Trophoblast cell (in vitro differentiated cells and primary cell): ENCODE data around the gene STOML1.

Experiments
- DNase-seq, 2 donors: peaks; one replicate each; pipeline ENCODE4 v3.0.0-alpha.2; 2016
- H2AFZ ChIP-seq: 2 replicates; pipeline ENCODE4 v1.6.1; 2013; ENCODE audit warnings: low read length, moderate library complexity, mild to moderate bottlenecking; ENCODE audit not compliant: insufficient read depth, poor library complexity
- H2AK5ac ChIP-seq: 2 replicates; pipeline ENCODE4 v1.6.1; 2013; ENCODE audit warnings: mild to moderate bottlenecking, low read length
- H2BK120ac ChIP-seq: 2 replicates; pipeline ENCODE4 v1.6.1; 2013; ENCODE audit warnings: low read length, mild to moderate bottlenecking, moderate library complexity; ENCODE audit not compliant: insufficient read depth, poor library complexity
- H2BK12ac ChIP-seq: 2 replicates; pipeline ENCODE4 v1.6.1; 2013; ENCODE audit warnings: mild to moderate bottlenecking, low read length, moderate library complexity
- H2BK5ac ChIP-seq: 2 replicates; pipeline ENCODE4 v1.6.1; 2013; ENCODE audit warnings: low read length, low read depth, moderate library complexity, mild to moderate bottlenecking; ENCODE audit not compliant: poor library complexity
- H3K14ac ChIP-seq: 2 replicates; pipeline ENCODE4 v1.6.1; 2013; ENCODE audit warnings: mild to moderate bottlenecking, low read length
- H3K18ac ChIP-seq: 2 replicates; pipeline ENCODE4 v1.6.1; 2013; ENCODE audit warnings: mild to moderate bottlenecking, low read length
- H3K23ac ChIP-seq: 2 replicates; pipeline ENCODE4 v1.6.1; 2013; ENCODE audit warnings: low read length
- H3K27ac ChIP-seq: 2 replicates; pipeline ENCODE4 v1.5.1; 2013; ENCODE audit warnings: low read depth, mild to moderate bottlenecking, inconsistent platforms, low read length, moderate library complexity
- H3K27me3 ChIP-seq: 2 replicates; pipeline ENCODE4 v1.6.1; 2013; ENCODE audit warnings: inconsistent platforms, mild to moderate bottlenecking, low read length, moderate library complexity; ENCODE audit not compliant: insufficient read depth
- H3K36me3 ChIP-seq, 2 experiments: 1 replicate in 1 of 2; 2 replicates in 1 of 2; pipeline ENCODE4 v1.6.1; 2013; ENCODE audit warnings: low read length in 2 of 2, mild to moderate bottlenecking in 2 of 2, moderate library complexity in 1 of 2; ENCODE audit not compliant: insufficient read depth in 2 of 2, control insufficient read depth in 1 of 2
- H3K4ac ChIP-seq: 2 replicates; pipeline ENCODE4 v1.6.1; 2013; ENCODE audit warnings: low read depth, mild to moderate bottlenecking, low read length, moderate library complexity
- H3K4me1 ChIP-seq, 2 experiments: 1 replicate in 1 of 2; 2 replicates in 1 of 2; pipeline ENCODE4 v1.6.1; 2013; ENCODE audit warnings: low read length in 2 of 2, mild to moderate bottlenecking in 2 of 2, moderate library complexity in 1 of 2; ENCODE audit not compliant: insufficient read depth in 2 of 2, control insufficient read depth in 1 of 2
- H3K4me2 ChIP-seq: 2 replicates; pipeline ENCODE4 v1.6.1; 2013; ENCODE audit warnings: inconsistent platforms, mild to moderate bottlenecking, low read length, moderate library complexity
- H3K4me3 ChIP-seq: 2 replicates; pipeline ENCODE4 v1.5.1; 2013; ENCODE audit warnings: mild to moderate bottlenecking, low read depth, low read length, inconsistent platforms
- H3K79me1 ChIP-seq: one replicate; pipeline ENCODE4 v1.6.1; 2013; ENCODE audit warnings: low read length
- H3K79me2 ChIP-seq: 2 replicates; pipeline ENCODE4 v1.6.1; 2013; ENCODE audit warnings: low read length, mild to moderate bottlenecking; ENCODE audit not compliant: control insufficient read depth, insufficient read depth, poor library complexity
- H3K9ac ChIP-seq: 2 replicates; pipeline ENCODE4 v1.6.1; 2013; ENCODE audit warnings: mild to moderate bottlenecking, low read length
- H3K9me3 ChIP-seq: 2 replicates; pipeline ENCODE4 v1.6.1; 2013; ENCODE audit warnings: low read depth, mild to moderate bottlenecking, control low read depth, inconsistent platforms, low read length; ENCODE audit not compliant: insufficient read depth
- H4K12ac ChIP-seq: 2 replicates; pipeline ENCODE4 v1.6.1; 2013; ENCODE audit warnings: low read depth, mild to moderate bottlenecking, low read length, moderate library complexity
- H4K8ac ChIP-seq: 2 replicates; pipeline ENCODE4 v1.6.1; 2013; ENCODE audit warnings: low read depth, mild to moderate bottlenecking, low read length, moderate library complexity
- H4K91ac ChIP-seq: one replicate; pipeline ENCODE4 v1.6.1; 2013; ENCODE audit warnings: low read depth, mild to moderate bottlenecking, low read length, moderate library complexity
- WGBS: extraction: QIAGEN DNeasy Blood & Tissue Kit; methylation state at CpG from one replicate; pipeline ENCODE4 v1.1.7; 2013; ENCODE audit warnings: missing lambda C conversion rate; ENCODE audit not compliant: insufficient read length, insufficient coverage; ENCODE audit errors: extremely low coverage; 5-methylcytosine and 5-hydroxymethylcytosine counted together

STOML1 gene

DNA sequence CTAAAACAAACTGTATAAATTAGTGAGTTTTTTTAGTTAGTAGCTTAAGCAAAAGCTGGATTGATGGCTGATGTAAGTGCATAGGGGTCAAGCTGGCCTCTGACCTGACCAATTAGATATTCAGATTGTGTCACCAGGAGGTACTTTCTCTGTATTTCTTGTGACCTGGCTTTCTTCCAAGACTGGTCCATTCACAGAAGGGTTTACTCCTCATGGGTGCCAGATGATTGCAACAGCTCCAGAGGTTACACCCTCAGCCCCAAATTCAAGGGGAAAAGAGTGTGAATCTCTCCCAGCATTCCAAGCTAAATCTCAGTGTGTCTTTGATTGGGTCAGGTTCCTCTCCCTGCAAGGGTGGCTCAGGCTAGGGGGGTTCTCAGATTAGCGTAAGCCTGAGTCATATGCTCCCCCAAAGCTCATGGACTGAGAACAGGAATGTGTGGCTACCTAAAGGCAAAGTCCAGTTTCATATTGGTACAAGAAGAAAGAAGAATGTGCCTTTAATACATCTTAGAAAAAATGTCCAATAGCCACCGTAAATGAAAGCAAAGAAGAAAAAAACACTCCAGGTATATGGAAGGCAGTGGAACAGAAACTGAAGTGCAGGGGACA, 18.9 kb upstream of the STOML1 start:
- Histone ChIP-seq H3K14ac (no peak overlapping the region), H3K79me2 (peaks cover 2% of the 10 kb centered on the region), H4K12ac (no peak overlapping the region), H3K4me1 (peaks cover 2 to 4% of the 10 kb centered on the region in 2 experiments), H3K4me2 (no peak overlapping the region), H3K27ac (no peak overlapping the region), H2AK5ac (no peak overlapping the region), H3K4me3 (no peak overlapping the region), H2BK120ac (no peak overlapping the region), H3K79me1 (no peaks in the 10 kb centered on the region), H3K18ac (no peak overlapping the region), H3K9ac (no peak overlapping the region), H3K36me3 (peaks cover 2 to 5% of the 10 kb centered on the region in 2 experiments), H3K23ac (no peak overlapping the region), H3K27me3 (no peaks in the 10 kb centered on the region), H4K8ac (no peak overlapping the region), H2AFZ (no peak overlapping the region), H4K91ac (no peak overlapping the region), H3K9me3 (no peaks in the 10 kb centered on the region), H3K4ac (no peak overlapping the region), H2BK12ac (no peak overlapping the region), H2BK5ac (no peak overlapping the region)
- DNase-seq = no peak
- no CpG with 5 or more reads among the region's 2 CpGs for WGBS

DNA sequence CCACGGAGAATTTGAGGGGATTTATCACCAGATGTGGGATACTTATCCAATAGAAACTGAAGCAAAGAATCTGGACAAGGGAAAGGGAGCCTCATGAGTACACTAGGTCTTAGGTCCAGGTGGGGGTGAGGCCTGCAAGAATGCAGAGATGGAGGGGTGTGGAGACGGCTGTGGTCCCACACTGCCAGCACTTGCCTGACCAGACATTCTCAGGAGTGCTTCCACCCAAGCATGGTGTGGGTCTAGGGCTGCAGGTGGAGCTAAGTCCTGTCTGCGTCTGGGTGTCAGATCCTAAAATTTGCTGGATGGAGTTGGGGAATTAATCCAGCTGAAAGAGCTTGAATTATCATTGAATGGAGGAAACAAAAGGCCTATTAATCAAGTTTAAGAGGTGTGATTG, 16.8 kb upstream of the STOML1 start:
- no peak overlapping the region for H3K18ac ChIP-seq
- no peaks in the 10 kb centered on the region for H3K9me3 ChIP-seq
- H4K91ac ChIP-seq = no peak overlapping the region
- H3K4me1 ChIP-seq = peaks cover 2 to 4% of the 10 kb centered on the region in 2 experiments
- H3K9ac ChIP-seq = no peak overlapping the region
- H3K14ac ChIP-seq = no peak overlapping the region
- no peak overlapping the region for H3K4me3 ChIP-seq
- no peaks in the 10 kb centered on the region for H3K79me1 ChIP-seq
- H3K27ac ChIP-seq = no peak overlapping the region
- WGBS = no CpG with 5 or more reads among the region's 3 CpGs
- no peak overlapping the region for H2AFZ ChIP-seq
- H3K79me2 ChIP-seq = peaks cover 2% of the 10 kb centered on the region
- no peak overlapping the region for H3K4me2 ChIP-seq
- no peak overlapping the region for H3K23ac ChIP-seq
- H2BK120ac ChIP-seq = no peak overlapping the region
- H3K36me3 ChIP-seq = peaks cover 6 to 7% of the 10 kb centered on the region in 2 experiments
- H2BK5ac ChIP-seq = no peak overlapping the region
- H4K12ac ChIP-seq = no peak overlapping the region
- no peak overlapping the region for H3K4ac ChIP-seq
- no peak for DNase-seq
- H2BK12ac ChIP-seq = peak overlapping the region; percentile 13
- H3K27me3 ChIP-seq = no peaks in the 10 kb centered on the region
- no peak overlapping the region for H2AK5ac ChIP-seq
- H4K8ac ChIP-seq = no peak overlapping the region

DNA sequence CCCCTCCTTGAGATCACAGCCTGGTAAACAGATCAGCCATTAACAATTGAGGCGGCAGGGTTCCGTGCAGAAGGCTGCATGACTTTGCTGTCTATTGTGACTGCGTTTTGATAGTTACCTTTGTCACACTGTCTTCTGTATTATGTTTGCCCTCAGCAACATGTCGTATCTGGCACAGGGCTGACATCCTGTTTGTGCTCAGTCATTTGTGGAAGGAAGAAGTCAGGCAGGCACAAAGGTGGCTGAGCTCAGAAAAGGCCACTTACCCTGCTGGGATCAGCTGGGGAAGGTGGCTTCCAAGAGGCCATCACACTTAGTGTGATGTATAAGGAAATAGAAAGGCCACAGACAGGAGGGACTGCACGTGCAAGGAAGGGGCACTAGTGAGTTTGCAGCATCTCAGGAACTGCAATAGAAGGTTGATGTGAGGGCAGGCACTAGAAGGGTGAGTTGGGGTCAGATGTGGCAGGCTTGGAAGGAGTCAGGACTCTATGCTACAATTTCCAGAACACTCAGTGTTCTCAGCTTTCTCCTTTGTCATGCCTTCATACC, 15.8 kb upstream of the STOML1 start:
- no peak overlapping the region for H2BK12ac ChIP-seq
- H3K23ac ChIP-seq = peak overlapping the region; percentile 82
- no peak overlapping the region for H3K4me2 ChIP-seq
- H3K18ac ChIP-seq = no peak overlapping the region
- no peaks in the 10 kb centered on the region for H3K9me3 ChIP-seq
- H2BK5ac ChIP-seq = no peak overlapping the region
- no peak overlapping the region for H4K8ac ChIP-seq
- H2BK120ac ChIP-seq = no peak overlapping the region
- H3K4me1 ChIP-seq = peaks cover 2 to 4% of the 10 kb centered on the region in 2 experiments
- no peak overlapping the region for H3K27ac ChIP-seq
- DNase-seq = no peak
- no peak overlapping the region for H3K4me3 ChIP-seq
- no peak overlapping the region for H3K4ac ChIP-seq
- no peak overlapping the region for H2AK5ac ChIP-seq
- H2AFZ ChIP-seq = no peak overlapping the region
- WGBS = no CpG with 5 or more reads among the region's 5 CpGs
- H3K79me2 ChIP-seq = peaks cover 2% of the 10 kb centered on the region
- H3K9ac ChIP-seq = no peak overlapping the region
- H4K12ac ChIP-seq = no peak overlapping the region
- H4K91ac ChIP-seq = no peak overlapping the region
- no peaks in the 10 kb centered on the region for H3K79me1 ChIP-seq
- H3K14ac ChIP-seq = no peak overlapping the region
- H3K27me3 ChIP-seq = no peaks in the 10 kb centered on the region
- peaks cover 6% of the 10 kb centered on the region in 2 experiments for H3K36me3 ChIP-seq

DNA sequence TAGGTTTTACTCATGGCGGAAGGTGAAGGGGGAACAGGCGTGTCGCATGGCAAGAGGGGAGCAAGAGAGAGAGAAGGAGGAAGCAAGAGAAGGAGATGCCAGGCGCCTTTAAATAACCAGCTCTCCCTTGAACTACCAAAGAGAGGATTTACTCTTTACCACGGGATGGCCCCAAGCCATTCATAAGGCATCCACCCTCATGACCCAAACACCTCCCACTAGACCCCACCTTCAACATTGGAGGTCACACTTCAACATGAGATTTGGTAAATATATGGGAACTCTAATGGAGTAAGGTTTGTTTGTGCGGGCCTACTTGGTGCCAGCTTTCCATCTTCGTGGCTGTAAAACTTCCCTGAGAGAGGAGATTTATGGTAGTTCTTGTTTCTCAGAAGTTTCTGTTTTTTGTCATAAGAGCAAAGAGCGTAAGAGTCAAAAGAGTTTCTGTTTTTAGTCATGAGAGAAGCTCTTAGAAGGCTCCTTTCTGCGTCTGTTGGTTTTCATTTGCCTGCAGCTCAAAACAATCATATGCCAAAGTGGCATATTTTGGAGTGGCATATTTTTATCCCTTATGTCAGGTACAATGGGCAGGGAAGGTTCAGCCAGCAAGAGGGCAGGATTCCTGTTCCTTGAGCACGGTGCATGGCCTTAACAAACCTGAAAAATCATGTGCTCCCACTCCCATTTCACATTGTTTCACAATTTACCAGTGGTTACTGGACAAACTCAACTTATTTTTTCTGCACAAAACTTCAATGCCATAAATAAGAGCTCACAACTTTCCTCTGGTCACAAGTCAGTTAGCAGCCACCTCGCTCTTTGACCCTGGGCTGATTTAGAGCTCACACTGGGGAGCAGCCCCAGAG, 14.9 kb upstream of the STOML1 start:
- H3K14ac ChIP-seq = no peak overlapping the region
- DNase-seq = no peak
- H4K91ac ChIP-seq = no peak overlapping the region
- no peak overlapping the region for H3K4ac ChIP-seq
- H2AFZ ChIP-seq = no peak overlapping the region
- no peak overlapping the region for H2BK5ac ChIP-seq
- WGBS = no CpG with 5 or more reads among the region's 11 CpGs
- no peaks in the 10 kb centered on the region for H3K27me3 ChIP-seq
- H3K36me3 ChIP-seq = peaks cover 8 to 9% of the 10 kb centered on the region in 2 experiments
- H2BK12ac ChIP-seq = no peak overlapping the region
- no peak overlapping the region for H3K9ac ChIP-seq
- H3K9me3 ChIP-seq = no peaks in the 10 kb centered on the region
- H3K4me1 ChIP-seq = peaks cover 2 to 4% of the 10 kb centered on the region in 2 experiments
- H3K79me1 ChIP-seq = no peaks in the 10 kb centered on the region
- no peak overlapping the region for H2AK5ac ChIP-seq
- H3K4me2 ChIP-seq = no peak overlapping the region
- no peak overlapping the region for H2BK120ac ChIP-seq
- no peak overlapping the region for H3K27ac ChIP-seq
- no peak overlapping the region for H3K18ac ChIP-seq
- no peak overlapping the region for H3K23ac ChIP-seq
- no peak overlapping the region for H3K4me3 ChIP-seq
- peaks cover 2% of the 10 kb centered on the region for H3K79me2 ChIP-seq
- H4K12ac ChIP-seq = no peak overlapping the region
- H4K8ac ChIP-seq = no peak overlapping the region
